Muscle of arm (tissue), 14 donors: ENCODE measurements around the gene ZNF285. TPM values are rescaled to one million over a fixed set of nuclear protein-coding genes. Genes with fewer than 3 reads are reported as not detected.
"Not testable (repeated sequence)": the region's sequence is repeated elsewhere in the genome, so short reads cannot be mapped to it uniquely, and the experiment has no call there.

Source experiments
- DNase-seq: peaks from one replicate; pipeline ENCODE4 v3.0.0-alpha.2; 2013
- long read RNA-seq, 11 donors: transcript quantifications; one replicate each; lab custom pipeline, GENCODE V29; 2026
- polyA plus RNA-seq, 12 donors: library from polyadenylated mRNA; unstranded; fragments of 120-200 nt; gene quantifications; one replicate each; pipeline ENCODE4 v1.2.1, GENCODE V29; 2013; ENCODE audit not compliant: insufficient read length in 12 of 12

The ZNF285 gene
- 1 to 10 TPM in 11 of 12 donors, not detected in 1; 3.6 to 9.8 (median 7.1) TPM for polyA plus RNA-seq
- long read RNA-seq, donor 1, full-length matches to known transcripts = 2 of 2 reads
- long read RNA-seq, donor 1, partial matches to known transcripts = 0 of 2 reads
- long read RNA-seq, donor 1, other reads (novel, unspliced or antisense) = 0 of 2 reads
- long read RNA-seq, donor 2 = 0 reads
- long read RNA-seq, donor 3 = 0 reads
- long read RNA-seq, donor 4 = 0 reads
- long read RNA-seq, donor 5 = 0 reads
- long read RNA-seq, donor 6 = 0 reads
- long read RNA-seq, donor 7 = 0 reads
- long read RNA-seq, donor 8, partial matches to known transcripts = 0 of 1 reads
- long read RNA-seq, donor 8, other reads (novel, unspliced or antisense) = 0 of 1 reads
- long read RNA-seq, donor 9, full-length matches to known transcripts = 1 of 1 reads
- long read RNA-seq, donor 9, partial matches to known transcripts = 0 of 1 reads
- long read RNA-seq, donor 9, other reads (novel, unspliced or antisense) = 0 of 1 reads
- long read RNA-seq, donor 10, partial matches to known transcripts = 0 of 2 reads
- long read RNA-seq, donor 10, other reads (novel, unspliced or antisense) = 0 of 2 reads
- long read RNA-seq, donor 11 = 0 reads

DNA sequence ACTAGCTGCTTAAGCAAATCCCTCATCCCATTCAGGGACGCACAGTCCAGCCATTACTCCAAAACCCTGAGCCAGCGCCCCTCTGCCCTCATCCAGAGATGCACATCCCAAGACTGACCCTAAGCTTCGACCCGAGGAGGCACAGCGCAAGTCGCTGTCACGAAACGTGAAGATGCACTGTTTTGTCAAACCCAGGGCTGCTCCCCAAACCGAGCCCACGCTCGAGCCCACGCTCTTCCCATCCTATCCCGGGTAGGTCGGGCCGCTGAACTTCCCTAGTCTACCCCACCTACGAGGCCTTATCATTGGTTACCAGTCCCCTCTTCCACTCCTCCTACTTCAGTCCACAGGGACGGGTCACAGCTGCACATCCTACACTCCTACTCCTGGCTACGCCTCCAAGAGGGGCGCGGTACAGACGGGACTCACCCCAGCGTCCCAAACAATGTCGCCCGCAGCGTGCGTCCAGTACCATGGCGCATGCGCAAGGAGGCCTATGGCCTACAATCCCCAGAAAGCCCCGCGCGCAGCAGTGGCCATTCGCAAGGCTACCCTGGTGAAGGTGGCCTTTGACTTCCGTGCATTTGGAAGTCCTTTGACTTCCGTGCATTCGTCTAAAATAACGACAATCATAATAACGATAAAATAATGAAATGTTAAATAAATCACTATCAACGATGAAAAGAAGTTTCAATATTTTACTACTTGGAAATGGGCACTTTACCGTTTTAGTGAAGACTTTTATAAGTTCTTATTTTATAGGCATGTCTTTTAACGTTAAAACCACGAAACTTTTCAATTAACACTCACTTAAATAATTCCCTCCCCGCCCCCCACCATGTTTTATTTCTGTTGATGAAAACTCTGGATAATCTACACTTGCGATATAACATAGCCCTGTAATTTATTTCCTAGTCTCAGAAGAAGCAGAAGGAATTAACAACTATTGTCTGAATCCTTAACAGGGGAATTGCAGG is at the start of gene ZNF285:
TSS of gene ZNF285 (minus strand) at position 470 of the 977 bp plus-strand sequence. CDS start 4,395 bp downstream, outside the sequence.
- DNase-seq = peak; percentile 97

DNA sequence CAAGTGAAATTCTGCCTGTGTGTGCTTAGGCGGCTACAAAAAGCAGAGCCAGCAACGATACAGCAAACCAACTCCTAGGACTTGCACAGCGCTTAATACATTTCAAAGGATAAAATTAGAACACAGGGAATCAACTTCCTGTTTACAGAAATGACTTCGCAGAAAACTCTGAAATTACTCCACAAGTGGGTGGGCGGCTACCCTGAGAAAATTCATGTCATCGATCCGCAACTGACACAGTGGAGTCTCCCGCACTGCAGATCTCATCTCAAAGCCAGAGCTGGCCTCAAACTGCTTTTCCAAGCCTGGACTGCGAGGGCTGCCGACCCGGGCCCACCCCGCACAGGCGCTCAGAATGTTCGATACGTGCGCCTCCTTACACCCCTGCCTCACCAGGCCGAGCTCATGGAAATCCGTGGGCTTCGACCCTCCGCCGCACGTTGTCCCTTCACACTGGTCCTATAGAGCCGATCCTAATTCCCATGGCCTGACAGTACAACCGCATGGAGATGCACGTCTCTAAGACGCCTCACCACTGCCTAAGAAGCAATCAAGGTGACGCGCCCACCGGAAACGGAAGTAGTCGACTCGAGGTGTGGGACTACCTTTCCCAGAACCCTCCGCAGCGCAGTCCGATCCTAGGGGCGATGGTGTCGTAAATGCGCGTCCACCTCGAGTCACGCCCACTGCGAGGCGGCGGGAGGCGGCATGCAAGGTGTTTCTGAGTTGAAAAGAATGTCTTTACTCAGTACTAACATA is 46.7 kb upstream of the ZNF285 start, which contains the start of gene ZNF229:
TSS of gene ZNF229 (minus strand) at position 557 of the 759 bp plus-strand sequence. CDS start 5,625 bp downstream, outside the sequence.
- peak; percentile 84 for DNase-seq

DNA sequence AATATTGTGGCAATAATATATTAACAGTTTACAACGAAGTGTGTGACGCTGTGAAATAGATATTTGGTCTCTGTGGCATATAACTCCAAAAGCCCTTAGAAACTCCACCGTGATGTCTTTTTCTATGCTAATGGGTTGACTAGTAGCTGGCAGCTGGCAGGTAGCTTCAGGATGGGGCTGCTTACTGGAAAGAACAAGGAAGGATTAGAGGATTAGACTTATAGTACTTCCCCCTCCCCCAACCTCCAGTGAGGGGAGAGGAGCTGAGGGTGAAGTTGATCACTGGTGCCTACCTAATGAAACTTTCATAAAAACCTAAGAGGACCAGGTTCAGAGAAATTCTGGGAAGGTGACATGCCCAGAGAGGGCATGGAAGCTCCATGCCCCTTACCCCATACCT is 37.0 kb upstream of the ZNF285 start:
- no peak for DNase-seq

DNA sequence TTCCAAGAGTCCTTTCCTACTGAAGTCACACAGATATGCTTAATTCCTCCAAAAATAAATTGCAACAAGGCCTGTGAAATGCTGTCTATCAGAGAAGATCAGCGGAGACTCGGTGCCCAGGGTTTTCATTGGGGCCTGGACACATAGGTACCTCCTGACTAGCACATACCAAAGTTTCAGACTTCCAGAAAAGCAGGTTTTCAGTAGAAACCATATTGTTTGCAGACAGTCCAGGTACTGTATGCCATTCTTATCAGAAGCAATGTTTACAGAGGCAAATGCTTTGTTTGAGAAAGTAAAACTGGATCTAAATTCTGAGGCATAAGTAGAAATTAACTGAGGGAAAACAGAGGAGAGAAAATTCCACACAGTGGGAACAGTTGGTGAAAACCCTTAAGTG is 34.0 kb upstream of the ZNF285 start:
- no peak for DNase-seq

DNA sequence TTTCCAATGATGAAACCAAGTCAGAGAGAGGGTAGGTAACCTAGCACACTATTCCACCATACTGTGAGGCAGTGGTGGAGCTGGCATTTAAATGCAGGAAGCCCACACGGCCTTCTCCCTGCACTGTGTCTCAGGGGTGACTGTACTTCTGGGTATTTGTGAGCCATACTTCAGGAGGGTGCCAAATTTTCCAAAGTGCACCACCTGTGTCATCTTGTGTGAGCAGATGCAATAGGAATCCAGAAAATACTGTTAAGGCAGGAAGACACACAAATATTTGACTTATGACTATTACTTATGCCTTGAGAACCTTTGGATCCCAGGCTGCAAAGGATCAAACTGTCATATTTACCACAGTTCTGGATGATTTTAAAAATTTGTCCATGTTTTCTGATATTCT is 29.5 kb upstream of the ZNF285 start:
- no peak for DNase-seq

DNA sequence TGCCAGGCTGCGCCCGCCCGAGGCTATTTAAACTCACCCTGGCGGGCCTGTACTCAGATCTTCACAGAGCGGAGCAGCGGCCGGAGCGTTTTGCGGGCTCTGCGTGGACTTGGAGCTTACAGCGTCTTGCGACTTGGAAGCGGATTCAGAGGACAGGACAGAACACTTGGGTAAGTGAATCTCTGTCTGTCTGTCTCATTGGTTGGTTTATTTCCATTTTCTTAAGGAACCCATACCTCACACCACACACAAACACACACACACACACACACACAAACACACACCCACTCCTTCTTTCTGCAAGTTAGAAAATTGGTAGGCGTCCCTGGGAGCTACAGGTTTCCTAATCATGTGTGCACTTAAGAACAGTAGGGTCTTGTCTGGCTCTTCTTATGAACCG is 14.1 kb upstream of the ZNF285 start:
- DNase-seq = not testable (repeated sequence)

DNA sequence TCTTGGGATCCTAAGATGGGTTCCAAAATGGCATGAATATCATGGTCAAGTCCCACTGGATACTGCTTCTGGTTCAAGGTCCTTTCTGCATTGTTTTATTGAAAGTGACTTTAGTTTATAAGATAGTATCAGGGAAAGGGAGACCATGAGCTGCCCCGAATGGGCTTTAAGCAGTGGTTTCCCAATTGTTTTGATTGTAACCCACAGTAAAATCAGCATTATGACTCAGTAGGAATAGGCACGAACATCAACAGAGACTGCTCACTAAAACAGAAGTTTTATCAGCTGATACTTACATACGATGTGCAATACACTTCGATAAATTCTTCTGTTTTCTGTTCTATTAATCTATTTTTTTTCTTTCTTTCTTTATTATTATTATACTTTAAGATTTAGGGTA is 12.1 kb downstream of the ZNF285 start:
- DNase-seq = not testable (repeated sequence)

DNA sequence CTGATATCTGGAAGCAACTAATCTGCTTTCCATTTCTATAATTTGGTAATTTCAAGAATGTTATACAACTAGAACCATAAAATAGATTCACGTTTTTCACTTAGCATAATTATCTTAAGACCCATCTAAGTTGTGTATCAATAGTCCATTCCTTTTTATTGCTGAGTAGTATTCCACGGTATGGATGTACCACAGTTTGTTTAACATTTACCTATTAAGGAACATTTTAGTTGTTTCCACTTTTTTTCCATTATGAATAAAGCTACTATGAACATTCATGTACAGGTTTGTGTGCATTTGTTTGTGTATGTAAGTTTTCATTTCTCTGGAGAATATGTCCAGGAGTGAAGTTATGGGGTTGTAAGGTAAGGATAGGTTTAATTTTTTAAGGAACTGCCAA is 26.6 kb downstream of the ZNF285 start:
- no peak for DNase-seq

DNA sequence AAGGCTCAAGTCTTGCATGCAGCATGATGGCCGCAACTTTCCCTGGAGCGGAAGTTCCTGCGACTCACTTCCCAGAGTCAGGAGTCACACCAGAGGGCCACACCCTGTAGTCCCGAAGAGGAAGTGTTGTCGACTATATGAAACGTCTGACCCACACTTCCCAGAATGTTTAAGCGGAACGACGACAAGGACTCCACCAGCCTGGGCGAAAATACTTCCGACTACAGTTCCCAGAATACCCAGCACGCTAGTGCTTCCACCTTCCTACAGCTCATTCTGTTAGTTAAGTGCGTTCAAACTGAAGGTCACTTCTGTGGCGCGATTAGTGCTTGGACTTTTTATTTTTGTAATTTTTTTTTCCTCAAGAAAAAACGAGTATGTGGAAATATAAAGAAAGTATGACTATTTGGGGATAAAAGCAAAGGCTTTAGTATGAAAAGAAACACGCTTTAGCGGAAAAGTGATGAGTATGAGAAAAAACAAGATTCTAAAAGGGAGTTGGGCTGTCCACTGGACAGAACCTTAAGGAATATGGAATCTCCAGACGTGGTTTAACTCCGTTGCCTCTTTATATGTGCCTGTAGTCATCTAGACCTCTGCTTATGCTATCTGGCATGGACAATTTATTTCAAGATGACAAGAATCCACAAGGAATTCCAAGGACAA is 29.5 kb downstream of the ZNF285 start:
- DNase-seq = no peak

DNA sequence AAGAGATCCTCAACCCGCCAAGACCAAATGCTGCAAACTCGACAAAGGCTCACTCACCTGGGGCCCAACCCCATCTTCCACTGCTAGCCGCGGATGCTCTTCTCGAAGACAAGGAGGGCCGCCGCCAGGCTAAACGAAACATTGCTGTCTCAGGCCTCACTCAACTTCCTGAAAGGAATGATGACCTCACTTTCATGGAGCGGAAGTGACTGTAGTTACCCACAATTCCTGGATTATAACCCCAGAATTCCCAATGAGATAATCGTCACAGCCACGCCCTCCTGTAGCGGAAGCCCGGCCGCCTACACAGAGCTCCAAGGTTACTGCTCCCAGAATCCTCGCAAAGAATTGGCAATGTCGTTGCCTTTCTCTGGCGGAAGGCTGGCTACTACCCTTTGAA is 34.4 kb downstream of the ZNF285 start:
- DNase-seq = no peak

DNA sequence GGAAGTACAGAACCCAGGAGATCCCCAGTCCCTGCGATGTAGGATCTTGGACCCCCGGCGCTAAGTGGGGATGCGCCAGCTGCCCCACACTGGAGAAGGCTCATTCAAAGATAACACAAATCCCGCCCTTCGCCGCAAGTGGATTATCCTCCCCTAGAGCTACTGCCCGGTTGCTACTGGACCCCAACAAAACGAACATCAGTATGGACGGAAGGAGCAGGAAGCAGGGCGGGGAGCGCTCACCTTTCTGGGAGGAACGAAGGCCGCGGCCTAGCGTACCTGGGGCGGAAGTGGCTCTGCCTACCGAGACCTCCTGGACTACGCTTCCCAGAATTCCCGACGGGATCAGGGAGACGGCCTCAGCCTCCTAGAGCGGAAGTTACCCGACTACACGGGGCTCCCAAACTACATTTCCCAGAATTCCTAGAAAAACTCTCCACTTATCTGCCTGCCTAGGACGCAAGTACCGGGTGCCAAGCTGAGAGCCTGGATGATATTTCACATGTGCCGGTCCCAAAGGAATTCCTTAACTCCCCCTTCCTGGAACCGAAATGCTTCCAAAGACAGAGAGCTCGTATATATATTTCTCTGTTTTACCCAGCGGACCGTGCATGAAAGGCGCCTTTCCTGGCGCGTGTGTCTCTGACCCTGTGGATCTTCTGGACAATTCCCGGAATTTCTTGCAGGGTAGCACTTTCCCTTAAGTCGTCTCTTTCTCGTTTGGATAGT is 44.9 kb downstream of the ZNF285 start, which contains the start of gene ZNF112:
TSS of gene ZNF112 (minus strand) at position 298 of the 729 bp plus-strand sequence. CDS start 16,141 bp downstream, outside the sequence.
- peak; percentile 94 for DNase-seq

DNA sequence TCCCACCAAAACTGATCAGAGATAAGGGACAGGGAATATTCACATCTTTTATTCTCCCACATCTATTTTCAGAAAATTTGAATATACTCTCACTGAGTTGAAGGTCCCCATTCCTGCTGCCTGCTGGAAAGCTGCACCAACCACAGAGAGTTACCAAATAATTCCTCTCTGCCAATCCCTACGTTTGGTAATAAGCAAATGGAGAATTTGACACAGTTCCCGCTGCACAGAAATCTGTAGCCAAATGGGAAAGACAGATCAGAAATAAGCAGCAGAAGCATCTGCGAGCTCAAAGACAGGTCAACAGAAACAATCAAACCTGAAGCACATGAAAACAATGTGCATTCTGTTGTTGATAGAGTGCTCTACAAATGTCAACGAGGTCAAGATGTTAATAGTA is 54.9 kb downstream of the ZNF285 start:
- DNase-seq = no peak

DNA sequence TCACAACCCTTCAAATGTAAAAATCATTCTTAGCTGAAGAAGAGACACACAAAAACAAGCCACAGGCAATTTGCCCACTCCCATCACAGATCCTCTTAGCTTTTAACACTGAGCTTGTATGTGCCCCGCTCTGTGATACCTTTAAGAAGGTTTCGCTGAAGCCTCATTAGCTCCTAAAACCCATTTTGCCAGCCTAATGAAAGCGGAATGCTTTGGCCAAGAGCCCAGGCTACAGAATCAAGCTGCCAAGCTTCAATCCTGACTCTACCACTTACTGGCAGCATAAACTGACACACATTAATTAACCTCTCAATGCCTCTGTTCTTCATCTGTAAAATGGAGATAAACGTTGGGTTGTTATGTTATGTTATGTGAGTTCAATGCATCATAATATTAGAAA is 55.4 kb downstream of the ZNF285 start:
- DNase-seq = no peak

DNA sequence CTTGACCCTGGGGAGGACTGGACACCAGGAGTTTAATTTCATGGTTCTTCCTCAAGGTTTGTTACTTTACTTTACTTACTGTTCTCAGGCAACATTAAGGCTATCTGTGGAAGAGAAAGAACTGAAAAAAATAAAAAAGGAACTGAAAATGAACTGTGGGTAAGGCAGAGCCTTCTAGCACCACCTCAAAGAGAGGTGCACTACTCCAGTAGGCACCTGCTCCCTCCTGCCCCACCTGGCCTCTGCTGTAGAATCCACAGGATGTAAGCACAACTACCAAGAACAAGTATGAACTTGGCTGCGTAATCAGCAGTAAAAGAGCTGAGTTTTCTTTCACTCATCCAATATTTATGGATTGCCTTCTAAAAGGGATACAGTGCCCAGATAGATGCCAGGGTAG is 57.2 kb downstream of the ZNF285 start:
- DNase-seq = no peak

DNA sequence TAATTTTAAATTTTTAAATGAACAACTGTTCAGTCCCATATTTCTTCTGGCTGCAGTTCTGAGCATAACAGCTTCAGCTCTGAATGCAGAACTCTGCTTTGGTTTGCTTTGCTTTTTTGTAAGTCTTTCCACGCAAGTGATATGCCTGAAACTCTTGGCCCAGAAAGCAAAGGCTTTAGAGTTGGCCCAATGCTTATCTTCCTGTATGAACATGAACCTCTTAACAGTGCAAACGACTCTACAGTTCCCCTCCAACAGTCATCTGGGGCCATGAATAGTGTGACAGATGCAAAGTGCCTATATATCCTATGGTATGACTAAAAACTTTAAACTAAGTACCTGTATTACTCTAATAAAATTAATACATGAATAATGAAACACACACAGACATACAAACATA is 59.6 kb downstream of the ZNF285 start:
- DNase-seq = no peak

DNA sequence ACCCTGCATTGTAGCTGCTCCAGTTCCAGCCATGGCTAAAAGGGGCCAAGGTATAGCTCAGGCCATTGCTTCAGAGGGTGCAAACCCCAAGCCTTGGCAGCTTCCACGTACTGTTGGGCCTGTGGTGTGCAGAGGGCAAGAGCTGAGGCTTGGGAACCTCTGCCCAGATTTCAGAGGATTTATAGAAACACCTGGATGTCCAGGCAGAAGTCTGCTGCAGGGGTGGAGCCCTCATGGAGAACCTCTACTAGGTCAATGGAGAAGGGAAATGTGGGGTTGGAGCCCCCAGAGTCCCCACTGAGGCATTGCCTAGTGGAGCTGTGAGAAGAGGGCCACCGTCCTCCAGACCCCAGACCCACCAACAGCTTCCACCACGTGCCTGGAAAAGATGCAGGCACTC is 66.8 kb downstream of the ZNF285 start:
- not testable (repeated sequence) for DNase-seq
